NCI-H748 (cell line): ENCODE results near the gene TCF7L1.

Source experiments
- DNase-seq: peaks from one replicate; lab custom pipeline; 2025; ENCODE audit not compliant: unreplicated experiment; lab: John Stamatoyannopoulos, UW

TCF7L1 gene

DNA sequence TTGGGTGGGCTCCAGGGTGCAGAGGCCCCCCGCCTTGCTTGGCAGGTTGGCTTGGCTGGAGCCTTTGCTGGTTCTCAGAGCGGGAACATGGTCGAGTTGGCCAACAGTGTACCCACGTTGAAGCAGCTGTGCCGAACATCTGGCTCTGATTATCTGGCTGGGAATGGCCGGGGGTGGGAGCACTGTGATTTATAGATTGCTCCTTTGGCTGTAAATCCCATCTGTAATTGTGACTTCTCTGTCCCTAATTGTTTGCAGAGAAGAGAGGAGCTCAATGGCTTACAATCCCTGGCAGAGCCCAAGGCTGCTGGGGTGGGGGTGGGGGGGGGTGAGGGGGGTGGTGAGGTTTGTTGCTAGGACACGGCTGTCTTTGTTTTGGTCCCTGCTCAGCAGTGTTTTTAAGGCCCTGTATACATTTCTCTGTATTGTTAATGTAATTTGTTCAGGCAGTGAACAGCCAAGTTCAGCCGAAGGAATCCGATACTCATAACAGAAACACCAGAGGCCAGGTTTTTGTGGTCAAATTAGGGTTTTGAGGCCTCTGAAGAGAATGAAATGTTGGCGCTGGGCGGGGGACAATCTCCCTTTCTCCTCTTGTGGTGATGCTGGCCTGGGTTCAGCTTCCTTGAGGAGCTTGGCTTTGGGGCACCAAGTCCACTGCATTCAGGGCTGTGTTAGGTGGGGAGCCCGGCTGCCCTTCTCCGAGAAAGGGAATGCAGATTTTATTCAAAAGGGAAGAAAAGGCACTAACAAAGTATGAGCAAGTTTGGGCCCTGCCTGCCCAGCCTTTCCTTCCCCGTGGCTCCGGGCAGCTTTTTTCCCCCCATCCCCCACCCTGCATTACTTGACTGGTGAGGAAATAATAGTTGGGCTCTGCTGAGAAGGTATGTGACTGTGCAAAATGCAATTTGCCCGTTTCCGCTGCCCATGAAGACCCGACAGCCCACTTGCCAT, 82.5 kb downstream of the TCF7L1 start:
- DNase-seq = peak; percentile 74

DNA sequence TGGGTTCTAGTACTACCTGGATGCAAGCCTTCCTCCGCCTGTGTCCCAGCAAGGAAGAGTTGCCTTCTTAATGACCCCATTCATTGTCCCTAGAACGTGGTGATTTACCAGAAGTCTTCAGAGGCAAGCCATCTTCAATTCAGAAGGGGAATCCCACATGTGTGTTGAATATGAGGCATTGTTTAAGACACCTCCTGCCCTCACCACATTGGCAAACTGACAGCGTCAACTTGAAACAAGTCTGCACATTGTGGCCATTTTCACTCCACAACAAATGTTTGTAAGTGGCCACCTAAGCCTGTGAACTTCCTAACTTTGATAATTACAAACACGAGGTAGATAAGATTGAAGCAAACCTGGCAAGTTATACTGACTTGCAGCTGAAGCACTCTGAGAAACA, 83.7 kb downstream of the TCF7L1 start:
- DNase-seq = no peak

DNA sequence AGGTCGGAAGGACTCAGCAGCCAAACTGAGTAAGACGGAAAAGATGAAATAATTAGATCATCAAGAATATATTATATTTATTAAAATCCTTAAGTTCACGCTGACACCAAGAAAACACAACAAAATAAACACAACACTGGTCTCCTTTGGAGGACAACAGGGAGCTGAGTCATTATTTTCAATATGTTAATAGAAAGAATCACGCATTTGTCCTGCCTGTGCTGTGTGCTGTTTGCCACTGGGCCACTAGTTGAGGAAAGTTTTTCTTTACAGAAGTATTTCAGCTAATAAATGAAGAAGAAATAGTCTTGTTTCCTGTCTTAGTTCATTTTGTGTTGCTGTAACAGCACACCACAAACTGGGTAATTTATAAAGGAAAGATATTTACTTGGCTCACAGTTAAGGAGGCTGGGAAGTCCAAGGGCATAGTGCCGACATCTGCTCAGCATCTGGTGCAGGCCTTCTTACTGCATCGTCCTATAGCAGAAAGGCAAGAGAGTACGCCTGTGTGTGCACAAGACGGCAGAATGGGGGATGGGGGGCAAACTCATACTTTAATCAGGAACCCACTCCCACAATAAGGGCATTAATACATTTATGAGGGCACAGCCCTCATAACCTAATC, 88.0 kb downstream of the TCF7L1 start:
- DNase-seq = no peak

DNA sequence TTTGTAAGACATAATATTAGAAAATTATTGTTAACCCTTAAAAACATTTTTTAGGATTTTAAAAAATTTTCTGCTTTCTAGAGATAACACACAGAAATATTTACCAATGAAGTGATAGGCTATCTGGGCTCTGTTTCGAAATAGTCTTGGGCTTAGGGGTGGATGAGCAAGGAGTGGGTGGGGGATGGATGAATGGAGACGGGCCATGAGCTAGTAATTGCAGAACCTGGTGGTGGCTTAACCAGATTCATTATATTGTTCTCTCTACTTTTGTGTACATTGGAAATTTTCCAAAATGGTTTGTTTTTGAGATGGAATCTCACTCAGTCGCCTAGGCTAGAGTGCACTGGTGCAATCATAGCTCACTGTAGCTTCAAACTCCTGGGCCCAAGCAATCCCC, 89.6 kb downstream of the TCF7L1 start:
- DNase-seq = peak; percentile 68

DNA sequence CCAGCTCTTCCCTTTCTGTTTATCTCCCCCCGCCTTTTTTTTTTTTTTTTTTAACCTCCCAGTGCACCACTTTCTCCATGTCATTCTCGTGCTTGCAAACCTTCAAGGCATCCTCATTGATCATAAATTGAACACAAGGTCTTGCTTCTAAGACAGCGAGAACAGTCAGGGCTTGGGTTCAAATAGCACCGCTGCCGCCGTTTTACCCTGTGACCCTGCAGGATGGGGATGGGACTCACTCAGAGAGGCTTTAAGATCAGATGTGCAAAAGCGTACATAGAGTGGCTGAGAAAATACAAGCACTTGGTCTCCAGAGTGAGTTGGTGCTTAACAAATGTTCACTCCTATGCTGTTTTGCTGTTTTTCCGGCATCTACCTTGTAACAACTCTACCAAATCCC, 93.6 kb downstream of the TCF7L1 start:
- no peak for DNase-seq

DNA sequence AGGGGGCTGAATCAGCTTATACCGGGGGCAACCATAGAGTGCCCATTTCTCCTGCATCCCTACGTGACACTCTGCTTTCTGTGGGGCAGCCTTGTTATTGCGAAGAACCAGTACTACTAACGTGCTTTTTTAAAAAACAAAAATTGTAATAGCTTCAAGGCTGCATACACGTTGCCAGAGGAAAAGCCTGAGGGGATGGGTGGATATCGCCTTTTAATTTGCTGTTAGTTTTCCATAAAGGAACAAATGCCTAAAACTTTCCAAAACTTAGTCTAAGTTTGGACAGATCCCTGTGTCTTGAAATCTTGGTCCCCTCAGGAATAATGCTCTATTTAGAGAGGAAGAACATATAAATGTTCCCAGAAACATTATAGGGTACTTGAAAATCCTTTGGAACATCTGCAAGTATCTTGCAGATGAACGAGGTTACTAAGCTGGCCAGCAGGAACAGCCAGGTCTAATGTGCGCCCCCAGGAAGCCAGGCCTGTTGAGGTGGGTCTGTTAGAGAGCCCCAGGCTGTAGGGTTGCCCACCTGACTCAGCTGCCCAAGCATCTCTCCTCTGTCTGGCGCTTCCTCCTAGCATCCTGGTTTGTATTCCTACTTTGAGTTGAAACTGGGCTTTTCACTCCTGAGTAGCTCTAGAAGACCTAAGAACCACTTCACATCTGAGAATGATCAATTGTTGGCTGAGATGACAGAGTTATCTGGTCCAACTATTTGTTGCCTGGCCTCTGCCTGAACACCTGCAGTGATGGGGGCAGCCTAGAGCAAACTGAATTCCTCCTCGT, 97.7 kb downstream of the TCF7L1 start:
- DNase-seq = no peak

DNA sequence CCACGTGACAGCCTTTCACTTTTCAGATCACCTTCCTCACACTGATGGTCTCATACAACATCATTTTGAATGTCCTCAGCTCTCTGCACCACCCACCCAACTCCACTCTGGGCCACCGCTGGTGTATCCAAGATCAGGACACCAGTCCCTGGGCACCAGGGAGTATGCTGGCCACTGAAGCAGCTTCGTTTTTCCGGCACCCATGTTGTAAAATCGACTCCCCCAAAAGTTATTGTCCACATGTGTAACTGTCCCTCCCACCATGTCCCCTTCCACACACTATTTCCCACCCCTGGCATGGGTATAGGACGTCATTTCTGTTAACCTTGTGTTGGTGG, 98.2 kb downstream of the TCF7L1 start:
- no peak for DNase-seq

DNA sequence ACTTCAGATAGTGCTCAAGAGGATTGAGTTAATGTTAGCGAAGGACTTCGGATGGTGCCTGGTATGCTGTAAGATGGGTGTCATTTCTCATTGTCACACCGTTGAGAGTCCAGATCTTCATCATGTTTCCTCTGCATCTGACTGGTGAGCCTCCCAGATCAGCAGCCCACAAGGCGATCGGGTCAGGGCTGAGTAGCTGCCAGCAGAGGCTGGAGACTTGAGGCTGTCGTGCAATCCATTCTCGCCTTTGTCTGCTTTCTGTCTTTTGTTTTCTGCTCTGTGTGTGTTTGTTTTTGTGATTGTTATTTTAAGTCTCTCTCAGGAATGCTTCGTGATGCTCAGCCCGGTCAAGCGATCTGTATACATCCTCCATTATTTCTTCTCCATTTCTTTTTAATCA, 98.8 kb downstream of the TCF7L1 start:
- DNase-seq = no peak

DNA sequence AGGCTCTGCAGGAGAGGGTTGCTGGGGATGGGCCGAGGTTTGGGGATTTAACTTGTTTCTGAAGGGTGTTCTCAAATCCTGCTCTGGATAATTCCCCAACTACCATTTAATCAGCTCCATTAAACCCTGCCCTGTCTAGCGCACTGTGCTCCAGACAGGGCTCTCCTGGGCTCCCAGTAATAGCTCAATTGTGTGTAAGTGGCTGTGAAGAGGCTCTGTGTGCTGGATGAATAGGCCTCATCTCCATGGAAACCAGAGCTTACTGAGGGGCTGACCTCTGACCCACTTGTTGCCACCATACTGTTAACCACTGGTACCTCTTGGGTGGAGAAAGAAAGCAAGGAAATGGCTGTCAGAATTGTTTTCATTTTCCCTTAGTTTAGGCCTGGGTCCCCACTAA, 101.7 kb downstream of the TCF7L1 start:
- DNase-seq = peak; percentile 93

DNA sequence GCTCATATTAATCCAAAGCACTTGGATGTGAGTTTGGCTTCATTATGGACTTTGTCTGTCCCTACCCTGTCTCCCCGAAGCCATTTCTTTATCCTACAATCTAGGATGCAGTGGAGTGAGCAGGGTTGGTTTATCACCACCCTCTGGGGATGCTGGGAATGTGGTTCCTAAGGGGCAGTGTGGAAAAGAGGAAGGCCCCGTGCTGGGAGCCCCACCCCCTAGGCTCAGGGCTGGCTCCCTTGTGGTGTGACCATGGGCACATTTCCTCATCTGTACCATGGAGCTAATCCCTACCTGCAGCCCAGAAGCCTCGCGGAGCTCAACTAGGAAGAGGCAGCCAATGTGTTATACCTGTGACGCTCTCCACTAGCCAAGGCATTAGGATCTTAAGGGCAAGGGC, 102.1 kb downstream of the TCF7L1 start:
- DNase-seq = no peak

DNA sequence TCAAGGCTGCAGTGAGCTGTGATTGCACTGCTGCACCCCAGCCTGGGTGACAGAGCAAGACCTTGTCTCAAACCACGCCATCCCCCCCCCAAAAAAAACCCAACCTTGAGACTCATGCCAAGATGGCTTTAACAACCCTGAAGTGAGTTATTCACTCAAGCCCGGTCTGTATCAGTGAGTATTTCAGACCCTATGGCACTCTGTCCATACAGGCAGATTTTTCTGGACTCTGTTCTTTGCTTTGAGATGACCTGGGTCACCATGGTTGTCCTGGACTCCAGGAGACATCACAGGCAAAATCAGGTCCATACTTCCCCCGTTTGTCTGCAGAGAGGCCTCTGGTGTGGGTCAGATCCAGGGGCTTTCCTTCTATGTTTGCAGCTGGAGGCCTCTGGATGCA, 102.9 kb downstream of the TCF7L1 start:
- no peak for DNase-seq

DNA sequence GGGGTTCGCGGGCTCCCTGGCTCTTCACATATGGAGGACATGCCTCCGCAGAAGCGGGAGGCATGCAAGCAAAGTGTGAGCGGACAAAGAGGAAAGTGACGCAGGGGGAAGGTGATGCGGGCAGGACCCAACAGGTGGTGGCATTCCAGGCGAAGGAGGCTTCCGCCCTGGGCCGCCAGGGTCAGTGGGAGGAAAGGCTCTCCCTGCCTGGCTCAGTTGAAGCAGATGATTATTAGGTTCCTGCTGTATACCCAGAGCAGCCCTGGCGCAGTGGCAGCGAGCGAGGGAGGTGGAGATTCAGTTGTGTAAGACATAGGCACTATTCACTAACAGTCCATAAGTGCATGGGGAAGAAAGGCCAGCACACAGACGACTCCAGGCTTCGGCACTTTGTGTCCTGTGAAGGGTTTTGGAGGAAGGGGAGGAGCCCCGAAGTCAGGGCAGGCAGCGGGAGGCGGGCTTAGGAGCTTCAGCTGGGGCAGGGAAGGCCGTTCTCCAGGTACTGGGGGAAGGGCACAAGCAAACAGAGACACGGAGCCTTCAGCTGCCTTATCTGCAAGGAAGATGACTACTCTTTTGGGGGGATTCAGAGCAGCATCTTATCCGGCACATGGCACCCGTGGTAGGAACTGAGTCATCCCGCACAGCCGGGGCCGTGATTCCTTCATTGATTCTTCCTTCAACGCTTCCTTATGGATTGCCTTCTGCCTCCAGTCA, 104.8 kb downstream of the TCF7L1 start:
- peak; percentile 60 for DNase-seq

DNA sequence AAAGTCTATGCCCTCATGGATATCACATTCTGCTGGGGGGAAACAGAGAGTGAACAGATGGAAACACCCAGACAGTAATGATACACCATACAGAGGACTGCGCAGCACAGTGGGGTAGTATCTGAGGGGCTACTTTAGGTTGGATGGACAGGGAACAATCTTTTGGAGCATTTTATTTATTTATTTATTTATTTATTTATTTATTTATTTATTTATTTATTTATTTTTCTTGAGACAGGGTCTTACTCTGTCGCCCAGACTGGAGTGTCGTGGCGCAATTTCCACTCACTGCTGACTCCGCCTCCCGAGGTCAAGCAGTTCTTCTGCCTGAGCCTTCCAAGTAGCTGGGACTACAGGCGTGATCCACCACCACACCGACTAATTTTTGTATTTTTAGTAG, 105.4 kb downstream of the TCF7L1 start:
- no peak for DNase-seq

DNA sequence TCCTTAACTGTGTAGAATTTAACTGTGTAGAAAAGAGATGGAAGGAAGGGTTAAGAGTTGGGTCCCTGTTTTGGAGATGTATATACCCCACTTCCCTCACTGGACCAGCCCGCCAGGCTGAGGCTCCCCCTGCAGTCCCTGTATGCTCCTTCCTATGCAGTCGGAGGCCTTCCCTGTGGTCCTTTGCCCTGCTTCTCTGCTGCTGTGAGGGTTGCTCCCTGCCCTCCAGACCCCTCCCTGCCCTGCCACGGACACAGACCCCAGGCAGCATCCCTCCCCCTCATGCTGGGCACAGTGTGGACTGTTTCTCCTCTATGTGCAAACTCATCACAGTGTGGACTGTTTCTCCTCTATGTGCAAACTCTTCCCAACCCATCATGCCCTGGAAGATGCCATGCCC, 105.9 kb downstream of the TCF7L1 start:
- no peak for DNase-seq

DNA sequence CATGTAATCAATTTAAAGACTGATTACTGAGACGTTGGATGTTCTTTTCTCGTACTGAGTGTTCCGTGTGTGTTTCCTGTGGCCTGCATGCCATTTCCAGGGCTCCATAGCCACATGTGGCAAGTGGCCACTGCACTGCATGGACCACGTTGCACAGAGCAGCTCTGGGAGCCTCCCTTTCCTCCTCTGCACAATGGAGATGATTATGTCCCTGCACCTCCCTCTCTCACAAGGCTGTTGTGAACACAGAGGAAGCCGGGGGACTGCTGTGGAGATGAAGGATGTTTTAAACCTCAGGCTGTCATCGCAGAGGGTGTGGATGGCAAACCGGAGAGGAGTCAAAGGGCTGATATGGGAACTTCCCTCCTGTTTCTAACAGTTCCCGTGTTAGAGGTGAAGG, 106.9 kb downstream of the TCF7L1 start:
- DNase-seq = no peak

DNA sequence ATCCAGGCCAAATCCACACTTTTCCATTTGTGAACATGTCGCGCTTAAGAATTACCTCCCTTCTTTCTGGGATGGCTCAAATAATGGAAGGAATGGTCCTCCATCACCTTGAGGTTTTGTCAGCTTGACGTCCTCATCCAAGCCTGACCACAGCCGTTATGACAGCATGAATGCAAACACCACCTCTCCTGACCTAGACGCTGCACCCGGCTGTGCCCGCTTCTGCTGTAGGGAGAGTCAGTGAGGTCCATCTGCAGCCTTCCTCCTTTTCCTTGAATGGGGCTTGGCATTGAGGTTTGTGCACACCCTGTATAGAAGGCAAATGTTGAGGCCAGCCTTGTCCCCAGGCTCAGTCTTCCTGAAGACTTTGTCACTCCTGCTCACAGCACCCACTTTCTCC, 109.1 kb downstream of the TCF7L1 start:
- DNase-seq = no peak

DNA sequence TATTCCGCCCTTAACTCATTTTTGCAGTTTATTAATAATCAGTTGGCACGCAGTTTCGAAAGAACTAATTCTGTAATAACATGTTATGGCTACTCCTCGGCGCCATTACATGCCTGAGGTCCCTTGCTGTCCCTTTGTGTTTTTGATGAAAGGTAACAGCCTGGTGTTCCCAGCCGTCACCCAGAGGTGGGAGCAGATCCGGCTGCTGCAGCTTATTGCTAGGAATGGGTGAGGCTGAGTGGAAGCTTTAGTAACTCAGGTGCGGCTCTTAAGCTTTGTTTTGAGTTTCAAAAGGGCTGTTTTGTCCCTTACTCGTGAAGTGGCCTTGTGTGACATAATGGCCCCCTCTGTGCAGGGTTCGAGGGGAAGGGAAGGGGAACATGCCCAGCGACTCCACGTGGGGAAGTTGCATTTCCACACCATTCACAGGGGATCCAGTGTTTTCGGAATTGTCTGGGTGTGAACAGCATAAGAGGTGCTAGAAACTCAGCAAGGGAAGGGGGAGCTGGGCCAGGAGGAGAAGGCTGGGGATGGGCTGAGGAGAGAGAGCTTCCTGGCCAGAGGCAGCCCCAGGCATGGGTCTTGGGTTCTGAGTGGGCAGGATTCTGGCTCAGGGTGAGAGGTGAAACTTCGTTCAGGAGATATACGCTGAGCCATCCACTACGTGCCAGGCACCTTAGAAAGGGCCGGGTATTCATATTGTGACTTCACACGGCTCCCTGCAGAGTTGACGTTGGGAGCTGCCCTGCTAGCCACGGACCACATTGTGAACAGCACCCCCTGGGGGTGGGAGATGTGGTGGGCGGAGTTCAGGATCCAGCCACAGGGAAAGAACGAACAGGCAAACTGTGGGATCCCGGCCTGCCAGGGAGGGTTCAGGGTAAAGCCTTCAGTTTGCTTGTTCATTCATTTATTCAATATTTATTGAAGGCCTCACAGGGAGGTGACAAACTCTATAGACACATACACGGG, 110.2 kb downstream of the TCF7L1 start:
- peak; percentile 36 for DNase-seq

DNA sequence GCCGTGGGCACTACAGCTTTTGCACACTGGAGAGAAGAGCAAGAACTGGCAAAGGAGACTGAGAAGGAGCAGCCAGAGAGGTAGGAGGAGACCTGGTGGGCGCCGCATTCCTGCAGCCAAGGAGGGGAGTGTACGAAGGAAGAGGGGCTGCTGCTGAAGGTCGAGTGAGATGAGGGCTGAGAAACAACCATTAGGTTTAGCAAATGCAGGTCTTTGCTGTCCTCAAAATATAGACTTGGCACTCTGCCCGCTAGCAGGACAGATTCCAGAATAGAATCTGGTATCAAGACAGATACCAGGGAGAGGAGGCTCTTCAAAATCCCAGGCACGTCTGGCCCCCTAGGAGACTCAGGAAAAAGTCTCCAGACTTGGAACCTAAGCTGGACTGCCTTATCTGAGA, 111.6 kb downstream of the TCF7L1 start:
- DNase-seq = no peak

DNA sequence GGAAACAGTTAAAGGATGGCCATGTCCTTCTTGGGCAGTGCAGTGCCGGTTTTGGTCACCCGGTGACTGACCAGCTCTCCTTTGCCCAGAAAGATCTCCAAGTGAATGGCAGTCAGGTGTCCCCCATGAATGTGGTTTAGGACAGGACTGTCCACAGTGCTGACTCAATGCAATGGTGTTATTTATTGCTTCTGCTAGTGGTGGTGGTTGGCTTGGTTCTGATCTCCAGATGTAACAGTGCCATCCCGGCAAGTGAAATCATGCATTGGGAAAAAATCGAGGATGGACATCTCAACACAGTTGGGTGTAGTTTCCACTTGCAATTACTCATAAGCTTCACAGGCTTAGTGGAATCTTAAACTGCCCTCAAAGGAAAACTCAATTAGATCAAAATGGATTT, 112.7 kb downstream of the TCF7L1 start:
- DNase-seq = no peak

DNA sequence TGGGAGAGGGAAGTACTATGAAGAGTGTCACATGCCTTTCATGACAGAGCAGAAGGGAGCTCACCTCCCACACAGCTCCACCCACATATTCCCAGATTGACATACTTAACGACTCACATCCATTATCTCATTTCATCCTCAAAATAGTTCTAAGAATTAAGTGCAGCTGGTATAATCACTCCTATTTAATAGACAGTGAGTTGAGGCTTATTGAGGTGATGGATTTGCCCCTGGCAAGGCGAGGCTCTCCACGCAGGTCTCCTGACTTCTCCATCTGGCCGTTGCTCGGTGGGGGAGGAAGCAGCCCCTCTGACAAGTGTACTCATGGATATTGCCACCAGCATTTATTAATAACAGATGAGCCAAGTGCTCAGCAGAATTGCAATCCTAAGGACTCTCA, 113.2 kb downstream of the TCF7L1 start:
- DNase-seq = no peak
